ENCODE results near the gene COL15A1. TPM values are rescaled to one million over a fixed set of nuclear protein-coding genes. Genes with fewer than 3 reads are reported as not detected.
"Not testable (repeated sequence)": the region's sequence is repeated elsewhere in the genome, so short reads cannot be mapped to it uniquely, and the experiment has no call there.

COL15A1 gene
- total RNA-seq, 1 experiment from 2014 or later = 0.10 TPM

GRCh38 chr9:99008203-99008602 lies 64.5 kb downstream of the COL15A1 start:
- no peaks in the 10 kb centered on the region for H3K36me3 ChIP-seq (ENCODE audit: control insufficient read depth, insufficient read depth, low read length)
- no peak overlapping the region for H3K4me3 ChIP-seq (ENCODE audit: low read depth in 2 of 2, low read length in 2 of 2)
- intact Hi-C loops (cut with micrococcal nuclease; ENCODE audit: unreplicated experiment) (no loop called here), in situ Hi-C loops (cut with HindIII; ENCODE audit: low pct_unique_long_range_greater_than_20kb, low sequenced_read_pairs) (no loop called here)
- H3K27ac ChIP-seq (ENCODE audit: low read length) = no peak overlapping the region
- TF ChIP-seq TCF7L2 (IDR thresholded peaks at IDR 0.05; ENCODE audit: low read depth, low read length) (no peak), CTCF (IDR thresholded peaks at IDR 0.05) (no peak), SIN3A (IDR thresholded peaks at IDR 0.05; ENCODE audit: borderline replicate concordance, insufficient read depth, low read depth, low read length) (no peak), POLR2AphosphoS5 (IDR thresholded peaks at IDR 0.05; ENCODE audit: low read depth, low read length) (no peak), REST (IDR thresholded peaks at IDR 0.05; ENCODE audit: insufficient read depth in 1 of 2, low read depth in 2 of 2, low read length in 1 of 2) (no peak)
- ChIA-PET CTCF (no interaction called here), POLR2A (no interaction called here)
- 0 out of 2 replicates have a peak, but pooled peaks cover 6% of the 10 kb centered on the region for H3K9me3 ChIP-seq (ENCODE audit: control insufficient read depth, insufficient read depth, low read depth, low read length)
- H3K27me3 ChIP-seq (ENCODE audit: control insufficient read depth, insufficient read depth, low read length) = no peaks in the 10 kb centered on the region
- ATAC-seq = no peak
- DNase-seq (ENCODE audit: low read depth, low spot score) = no peak
- BruUV-seq (replicated peaks) = no TSS peak
- no peaks in the 10 kb centered on the region for H3K4me1 ChIP-seq (ENCODE audit: control insufficient read depth, insufficient read depth, low read length)

- H3K4me1 ChIP-seq (ENCODE audit: control insufficient read depth, insufficient read depth, low read length); H3K27me3 ChIP-seq (ENCODE audit: control insufficient read depth, insufficient read depth, low read length); ATAC-seq; H3K27ac ChIP-seq (ENCODE audit: low read length); in situ Hi-C loops (cut with HindIII; ENCODE audit: low pct_unique_long_range_greater_than_20kb, low sequenced_read_pairs); H3K9me3 ChIP-seq (ENCODE audit: control insufficient read depth, insufficient read depth, low read depth, low read length); H3K36me3 ChIP-seq (ENCODE audit: control insufficient read depth, insufficient read depth, low read length); H3K4me3 ChIP-seq (ENCODE audit: low read depth in 2 of 2, low read length in 2 of 2); POLR2A ChIA-PET; DNase-seq (ENCODE audit: low read depth, low spot score); BruUV-seq (replicated peaks); intact Hi-C loops (cut with micrococcal nuclease; ENCODE audit: unreplicated experiment); CTCF ChIA-PET: not testable (repeated sequence)
These were observed 66.7 kb downstream of the COL15A1 start for GRCh38 chr9:99010393-99010792.

GRCh38 chr9:99011161-99011709 lies 67.5 kb downstream of the COL15A1 start:
- DNase-seq (ENCODE audit: low read depth, low spot score) = no peak
- TF ChIP-seq REST (IDR thresholded peaks at IDR 0.05; ENCODE audit: insufficient read depth in 1 of 2, low read depth in 2 of 2, low read length in 1 of 2) = no peak
- no peak for TF ChIP-seq POLR2AphosphoS5 (IDR thresholded peaks at IDR 0.05; ENCODE audit: low read depth, low read length)
- no peak for TF ChIP-seq TCF7L2 (IDR thresholded peaks at IDR 0.05; ENCODE audit: low read depth, low read length)
- no peak for TF ChIP-seq CTCF (IDR thresholded peaks at IDR 0.05)
- TF ChIP-seq SIN3A (IDR thresholded peaks at IDR 0.05; ENCODE audit: borderline replicate concordance, insufficient read depth, low read depth, low read length) = no peak
- H3K27ac ChIP-seq (ENCODE audit: low read length) = no peak overlapping the region
- H3K36me3 ChIP-seq (ENCODE audit: control insufficient read depth, insufficient read depth, low read length) = no peaks in the 10 kb centered on the region
- H3K4me1 ChIP-seq (ENCODE audit: control insufficient read depth, insufficient read depth, low read length) = no peaks in the 10 kb centered on the region
- POLR2A ChIA-PET = interaction anchor here (0.6 kb wide), 1 partner anchor 77 kb away, joined by 6 read pairs; no protein-coding TSS in a partner anchor
- CTCF ChIA-PET = no interaction called here
- H3K9me3 ChIP-seq (ENCODE audit: control insufficient read depth, insufficient read depth, low read depth, low read length) = 0 out of 2 replicates have a peak, but pooled peaks cover 6% of the 10 kb centered on the region
- ATAC-seq = no peak
- in situ Hi-C loops (cut with HindIII; ENCODE audit: low pct_unique_long_range_greater_than_20kb, low sequenced_read_pairs) (no loop called here), intact Hi-C loops (cut with micrococcal nuclease; ENCODE audit: unreplicated experiment) (no loop called here)
- no peak overlapping the region for H3K4me3 ChIP-seq (ENCODE audit: low read depth in 2 of 2, low read length in 2 of 2)
- no peaks in the 10 kb centered on the region for H3K27me3 ChIP-seq (ENCODE audit: control insufficient read depth, insufficient read depth, low read length)
- no TSS peak for BruUV-seq (replicated peaks)

All from Panc1 (cell line).